PC-3 (cell line): ENCODE results near the gene DLK1.

Experiments used
- CTCF ChIP-seq: fragments of 300-600 bp; sonication (generic); conservative IDR thresholded peaks from 2 replicates; pipeline ENCODE4 v1.5.1; 2017; ENCODE audit warnings: antibody characterized with exemption, low read depth, mild to moderate bottlenecking, low read length
- EZH2 ChIP-seq: fragments of 300-600 bp; sonication (generic); IDR thresholded peaks from one replicate; pipeline ENCODE4 v1.6.1; 2017; ENCODE audit warnings: antibody characterized with exemption, mild to moderate bottlenecking, low read length; ENCODE audit not compliant: unreplicated experiment
- EZH2phosphoT487 ChIP-seq: fragments of 300-600 bp; sonication (generic); IDR thresholded peaks from 2 replicates; pipeline ENCODE4 v1.6.1; 2018; ENCODE audit warnings: mild to moderate bottlenecking, antibody characterized with exemption, low read length, borderline replicate concordance

DNA sequence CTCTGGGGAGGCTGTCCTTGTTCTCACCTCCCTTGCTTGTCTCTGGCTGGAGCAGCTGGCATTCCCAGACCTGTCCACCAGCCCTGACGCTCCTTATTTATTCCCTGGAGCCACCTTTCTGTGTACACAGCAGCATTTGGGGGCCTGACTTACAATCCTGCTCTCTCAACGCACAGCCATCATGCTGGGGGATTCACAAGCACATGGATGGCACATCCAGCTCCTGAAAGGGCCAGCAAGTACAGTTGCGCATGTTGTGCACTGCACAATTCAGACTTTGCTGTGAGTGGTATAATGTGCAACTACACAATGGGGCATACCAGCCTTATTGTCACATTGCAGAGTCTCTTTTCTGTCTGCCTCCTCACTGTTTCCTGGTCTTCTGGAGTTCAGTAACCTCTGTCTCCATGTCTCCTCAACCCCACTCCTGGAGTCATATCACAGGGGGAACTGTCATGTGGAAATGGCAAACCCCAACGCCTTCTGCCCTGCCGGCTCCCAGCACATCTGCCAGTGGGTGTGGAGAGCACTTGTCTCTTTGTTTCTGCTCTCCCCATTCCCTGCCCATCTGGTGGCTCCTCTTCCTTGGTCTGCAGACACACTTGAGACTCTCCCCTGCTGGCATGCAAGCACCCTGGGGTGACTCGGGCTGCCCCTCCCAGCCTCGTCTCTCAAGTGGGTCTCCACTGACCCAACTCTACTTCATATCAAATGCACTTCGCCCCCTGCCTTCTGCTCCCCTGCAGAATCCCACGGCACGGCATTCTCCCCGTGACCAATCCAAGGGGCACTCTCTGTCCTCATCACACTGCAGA is 58.0 kb downstream of the DLK1 start:
- no peak for TF ChIP-seq CTCF
- no peak for TF ChIP-seq EZH2
- no peak for TF ChIP-seq EZH2phosphoT487
